MCF 10A (cell line): ENCODE data around the gene LRRC42. TPM values are rescaled to one million over a fixed set of nuclear protein-coding genes. Genes with fewer than 3 reads are reported as not detected.

Source experiments
- BruUV-seq: library from RNA; stranded (reverse); fragments of 400-500 nt; replicated peaks from 2 replicates; lab custom pipeline; 2021; lab: Mats Ljungman, UMichigan
- CTCF ChIA-PET: fragments of 300-600 bp; sonication (Branson Sonifier 250); formaldehyde crosslinking; extraction: SDS; loops from one replicate; lab custom pipeline; 2021; ENCODE audit warnings: antibody characterized with exemption, inconsistent platforms; lab: Yijun Ruan, JAX
- POLR2A ChIA-PET: fragments of 300-600, 350-650 bp; sonication (Branson Sonifier 250); formaldehyde crosslinking; extraction: SDS; loops from one replicate; lab custom pipeline; 2020; ENCODE audit warnings: antibody characterized with exemption, inconsistent platforms; lab: Yijun Ruan, JAX
- DNase-seq: peaks from one replicate; pipeline ENCODE4 v3.0.0-alpha.2; 2018; ENCODE audit not compliant: unreplicated experiment
- H3K27ac Mint-ChIP-seq: one replicate; pipeline ENCODE4 v1.8.0; 2022; ENCODE audit warnings: mild to moderate bottlenecking, low read depth, mixed read lengths; ENCODE audit not compliant: unreplicated experiment
- H3K27me3 Mint-ChIP-seq: one replicate; pipeline ENCODE4 v1.8.0; 2022; ENCODE audit warnings: mixed read lengths; ENCODE audit not compliant: insufficient read depth, unreplicated experiment
- H3K36me3 Mint-ChIP-seq: one replicate; pipeline ENCODE4 v1.8.0; 2022; ENCODE audit warnings: mild to moderate bottlenecking, moderate library complexity, mixed read lengths; ENCODE audit not compliant: insufficient read depth, unreplicated experiment
- H3K4me1 Mint-ChIP-seq: one replicate; pipeline ENCODE4 v1.8.0; 2022; ENCODE audit warnings: mixed read lengths; ENCODE audit not compliant: insufficient read depth, unreplicated experiment
- H3K4me3 Mint-ChIP-seq: one replicate; pipeline ENCODE4 v1.8.0; 2022; ENCODE audit warnings: mild to moderate bottlenecking, moderate library complexity, mixed read lengths; ENCODE audit not compliant: unreplicated experiment
- H3K9me3 Mint-ChIP-seq: one replicate; pipeline ENCODE4 v1.8.0; 2022; ENCODE audit warnings: mixed read lengths; ENCODE audit not compliant: unreplicated experiment
- CTCF ChIP-seq: fragments of 200-600 bp; IDR thresholded peaks from one replicate; pipeline ENCODE4 v1.8.0; 2022; ENCODE audit warnings: antibody characterized with exemption, mild to moderate bottlenecking; ENCODE audit not compliant: unreplicated experiment
- intact Hi-C: fragments of 100-400 bp; cut with micrococcal nuclease; formaldehyde crosslinking; loops from 2 replicates; pipeline ENCODE4 v1.14.1; 2022
- total RNA-seq: library from RNA; stranded (reverse); gene quantifications from 2 replicates; pipeline ENCODE4 v1.2.3, GENCODE V29; 2022

LRRC42 gene
- total RNA-seq, 1 experiment from 2014 or later: 41.2 TPM

- no peaks in the 10 kb centered on the region for H3K36me3 Mint-ChIP-seq
- POLR2A ChIA-PET: no interaction called here
- no TSS peak for BruUV-seq
- H3K27me3 Mint-ChIP-seq: no peaks in the 10 kb centered on the region
- H3K27ac Mint-ChIP-seq: no peak overlapping the region
- no peak for TF ChIP-seq CTCF
- no peaks in the 10 kb centered on the region for H3K9me3 Mint-ChIP-seq
- CTCF ChIA-PET: interaction anchor here (0.7 kb wide), 1 partner anchor 44 kb away, joined by 3 read pairs; no protein-coding TSS in a partner anchor
- no peaks in the 10 kb centered on the region for H3K4me1 Mint-ChIP-seq
- H3K4me3 Mint-ChIP-seq: no peak overlapping the region
- intact Hi-C loops: no loop called here
- DNase-seq: no peak
Measured at GRCh38 chr1:53998223-53998622, 52.1 kb downstream of the LRRC42 start.

- no peaks in the 10 kb centered on the region for H3K9me3 Mint-ChIP-seq
- intact Hi-C loops: no loop called here
- H3K36me3 Mint-ChIP-seq: no peaks in the 10 kb centered on the region
- H3K4me3 Mint-ChIP-seq: no peak overlapping the region
- H3K27ac Mint-ChIP-seq: no peak overlapping the region
- no TSS peak for BruUV-seq
- DNase-seq: no peak
- ChIA-PET POLR2A (no interaction called here), CTCF (no interaction called here)
- no peaks in the 10 kb centered on the region for H3K4me1 Mint-ChIP-seq
- no peaks in the 10 kb centered on the region for H3K27me3 Mint-ChIP-seq
- no peak for TF ChIP-seq CTCF
Measured at GRCh38 chr1:53999920-54000319, 53.8 kb downstream of the LRRC42 start.

- Mint-ChIP-seq H3K9me3 (no peaks in the 10 kb centered on the region), H3K27me3 (peaks cover 10% of the 10 kb centered on the region), H3K27ac (no peak overlapping the region), H3K4me1 (no peaks in the 10 kb centered on the region), H3K36me3 (no peaks in the 10 kb centered on the region), H3K4me3 (no peak overlapping the region)
- no peak for DNase-seq
- intact Hi-C loops: no loop called here
- TF ChIP-seq CTCF: no peak
- ChIA-PET POLR2A (no interaction called here), CTCF (interaction anchor here (1.2 kb wide), 1 partner anchor 141 kb away, joined by 3 read pairs; no protein-coding TSS in a partner anchor)
- BruUV-seq: no TSS peak
Measured at GRCh38 chr1:54001591-54001990, 55.4 kb downstream of the LRRC42 start.

- H3K27me3 Mint-ChIP-seq: peaks cover 14% of the 10 kb centered on the region
- POLR2A ChIA-PET: interaction anchor here (0.9 kb wide), 1 partner anchor 15 kb away, joined by 3 read pairs; no protein-coding TSS in a partner anchor
- intact Hi-C loops: no loop called here
- BruUV-seq: no TSS peak
- H3K4me3 Mint-ChIP-seq: no peak overlapping the region
- CTCF ChIA-PET: interaction anchor here (0.7 to 1.0 kb wide), 2 partner anchors 132 to 142 kb away, joined by 3 to 4 read pairs; no protein-coding TSS in a partner anchor
- no peak overlapping the region for H3K27ac Mint-ChIP-seq
- H3K4me1 Mint-ChIP-seq: no peaks in the 10 kb centered on the region
- no peaks in the 10 kb centered on the region for H3K9me3 Mint-ChIP-seq
- no peak for DNase-seq
- TF ChIP-seq CTCF: no peak
- H3K36me3 Mint-ChIP-seq: no peaks in the 10 kb centered on the region
Measured at GRCh38 chr1:54002544-54003248, 56.5 kb downstream of the LRRC42 start.
